Activated naive CD4-positive, alpha-beta T cell treated with anti-CD3 and anti-CD28 coated beads, Interleukin-2, amount 50 U/mL, for 72 hours (primary cell): ENCODE results near the gene FIBP. TPM values are rescaled to one million over a fixed set of nuclear protein-coding genes. Genes with fewer than 3 reads are reported as not detected.

Source experiments
- ATAC-seq, 2 donors: fragments of 150-1000 bp; cut with Tn5 transposase; 2 replicates each; pipeline ENCODE4 v1.10.0; 2021; ENCODE audit warnings: mild to moderate bottlenecking in 2 of 2, moderate library complexity in 2 of 2
- DNase-seq, 2 donors: peaks; one replicate each; pipeline ENCODE4 v3.0.0; 2021 to 2022; ENCODE audit warnings: low spot score in 2 of 2
- H3K27ac Mint-ChIP-seq, 2 donors: one replicate each; pipeline ENCODE4 v1.8.0; 2022; ENCODE audit warnings: mild to moderate bottlenecking in 2 of 2, mixed read lengths in 2 of 2
- H3K36me3 Mint-ChIP-seq, 2 donors: one replicate each; pipeline ENCODE4 v1.8.0; 2022; ENCODE audit warnings: mixed read lengths in 2 of 2
- H3K9me3 Mint-ChIP-seq, 2 donors: one replicate each; pipeline ENCODE4 v1.8.0; 2022; ENCODE audit warnings: mixed read lengths in 2 of 2
- total RNA-seq, 2 donors: library from RNA; stranded (reverse); gene quantifications; one replicate each; pipeline ENCODE4 v1.2.3, GENCODE V29; 2022

Gene FIBP
- 100 to 1,000 TPM in 1 of 2 donors, 10 to 100 TPM in 1; 69.4 to 101 TPM for total RNA-seq

DNA sequence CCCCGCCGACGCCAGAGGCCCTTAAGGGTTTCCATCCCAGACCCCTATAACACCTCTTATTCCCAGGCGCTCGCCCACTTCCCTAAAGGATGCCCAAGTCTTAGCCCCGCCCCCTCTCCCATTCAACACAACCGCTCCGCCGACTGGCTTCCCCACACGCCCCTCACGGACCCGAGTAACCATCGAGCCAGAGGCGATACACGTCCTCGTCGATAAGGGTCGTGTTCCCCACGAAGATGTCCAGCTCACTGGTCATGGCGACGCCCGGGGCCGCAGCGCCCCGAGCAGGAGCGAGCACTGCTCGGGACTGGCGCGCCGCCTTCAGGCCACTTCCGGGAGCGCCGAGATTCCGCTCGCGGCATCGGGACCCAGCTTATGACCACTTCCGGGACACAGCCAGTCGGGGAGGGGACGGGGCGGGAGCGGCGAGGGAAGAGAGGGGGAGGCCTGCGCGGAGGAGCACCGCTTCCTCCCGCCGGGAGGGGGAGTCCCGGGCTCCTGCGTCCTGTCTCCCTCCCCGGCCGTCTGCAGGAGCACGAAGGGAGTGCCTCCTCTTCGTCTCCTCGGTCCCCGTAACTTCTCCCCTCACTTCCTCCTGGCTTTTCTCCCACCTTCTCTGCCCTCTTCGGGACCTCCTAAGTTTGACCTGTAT, at the start of gene FIBP:
FIBP (minus strand) TSS at position 309 of the 652 bp plus-strand sequence; CDS start at position 256, 53 bp downstream.
- Mint-ChIP-seq H3K36me3 (peaks cover 21 to 24% of the 10 kb centered on the region in 2 donors), H3K27ac (peak within 1 kb of the TSS; percentile 97 to 98), H3K9me3 (no peaks in the 10 kb centered on the region)
- ATAC-seq, result peak; percentile 72 to 75
- peak; percentile 95 to 96 for DNase-seq

DNA sequence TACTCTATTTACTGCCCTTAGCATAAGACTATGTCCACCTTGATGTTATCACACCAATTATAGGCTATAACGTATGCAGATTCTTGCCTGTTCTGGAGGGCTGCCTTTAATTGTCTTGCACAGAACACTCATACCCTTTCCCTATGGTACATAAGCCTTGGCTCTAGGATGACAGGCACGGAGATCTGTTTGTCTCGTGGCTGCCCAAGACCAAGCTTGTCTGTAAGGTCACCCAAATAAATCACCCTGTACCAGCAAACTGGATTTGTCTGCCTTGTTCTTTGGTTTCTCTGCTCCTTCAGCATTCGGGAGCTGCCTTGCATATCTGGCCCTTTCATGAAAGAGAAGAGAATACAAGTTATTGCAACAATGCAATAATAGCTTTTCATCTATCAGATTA, 49.5 kb upstream of the FIBP start:
- Mint-ChIP-seq H3K36me3 (no peaks in the 10 kb centered on the region), H3K9me3 (no peaks in the 10 kb centered on the region), H3K27ac (no peak overlapping the region)
- DNase-seq, result no peak
- ATAC-seq, result no peak

DNA sequence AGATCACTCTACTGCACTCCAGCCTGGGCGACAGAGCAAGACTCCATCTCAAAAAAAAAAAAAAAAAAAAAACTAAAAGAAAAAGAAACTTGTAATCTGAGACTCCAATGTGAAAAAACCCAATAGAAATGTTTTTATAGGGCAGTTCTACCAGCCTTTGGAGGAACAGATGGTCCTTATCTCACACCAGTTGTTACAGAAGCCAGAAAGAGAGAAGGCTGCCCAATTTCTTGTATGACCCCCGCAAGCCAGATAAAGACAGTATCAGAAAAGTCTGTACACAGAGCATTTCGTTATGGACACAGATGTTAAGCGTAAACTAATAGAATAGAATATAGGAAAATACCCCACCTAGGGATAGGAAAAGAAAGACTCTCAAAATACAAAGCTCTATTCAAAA, 45.7 kb upstream of the FIBP start:
- Mint-ChIP-seq H3K27ac (no peak overlapping the region), H3K9me3 (no peaks in the 10 kb centered on the region), H3K36me3 (no peaks in the 10 kb centered on the region)
- no peak for ATAC-seq
- no peak for DNase-seq

DNA sequence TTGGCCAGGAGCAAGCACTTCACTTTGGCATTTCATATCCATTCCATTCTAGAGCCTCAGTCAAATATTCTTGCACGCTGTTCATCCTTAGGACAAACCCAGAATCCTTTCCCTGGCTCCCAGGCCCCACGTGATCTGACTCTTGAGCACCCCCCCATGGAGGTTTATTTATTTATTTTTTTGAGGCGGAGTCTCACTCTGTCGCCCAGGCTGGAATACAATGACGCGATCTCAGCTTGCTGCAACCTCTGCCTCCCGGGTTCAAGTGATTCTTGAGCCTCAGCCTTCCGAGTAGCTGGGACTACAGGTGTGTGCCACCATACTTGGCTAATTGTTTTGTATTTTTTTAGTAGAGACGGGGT, 44.3 kb upstream of the FIBP start:
- Mint-ChIP-seq H3K36me3 (no peaks in the 10 kb centered on the region), H3K9me3 (no peaks in the 10 kb centered on the region), H3K27ac (peak overlapping the region in 1 of 2 donors; percentile 49)
- ATAC-seq (no peak), DNase-seq (no peak)

DNA sequence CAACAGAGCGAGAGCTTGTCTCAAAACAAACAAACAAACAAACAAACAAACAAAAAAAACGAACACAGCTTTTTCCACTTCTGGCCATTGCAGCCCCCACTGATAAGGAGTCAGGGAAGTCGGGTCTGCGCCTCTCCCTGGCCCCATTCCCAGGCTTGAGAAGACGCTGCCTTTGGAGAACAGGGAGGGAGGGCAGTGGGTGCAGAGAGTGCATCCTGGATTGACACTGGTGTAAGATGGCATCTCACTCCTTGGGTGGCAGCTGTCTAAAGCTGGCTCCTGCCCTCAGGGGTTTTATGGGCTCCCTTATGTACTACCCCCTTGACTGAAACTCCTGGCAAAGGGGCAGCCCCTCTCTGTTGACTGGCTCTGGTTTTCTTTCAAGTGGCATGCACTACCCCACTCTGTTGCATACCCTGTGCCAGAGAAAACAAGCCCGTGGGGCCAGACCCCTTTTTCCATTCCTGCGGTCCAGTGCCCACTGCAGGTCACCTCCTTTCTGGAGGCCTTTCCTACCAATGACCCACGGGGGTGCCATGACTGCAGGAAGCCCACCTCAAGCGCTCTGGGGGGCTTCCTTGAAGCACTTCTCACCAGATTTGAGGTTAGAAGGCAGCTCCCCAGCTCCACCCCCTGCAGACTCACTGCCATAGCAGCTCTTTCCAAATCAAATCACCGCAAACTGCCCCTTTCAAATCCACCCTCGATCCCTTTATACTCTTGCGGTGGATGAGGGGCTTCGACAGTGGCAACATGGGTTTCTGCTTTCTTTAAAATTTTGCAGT, 43.7 kb upstream of the FIBP start:
- DNase-seq (no peak), ATAC-seq (no peak)
- H3K27ac Mint-ChIP-seq, result peak overlapping the region in 1 of 2 donors; percentile 49
- no peaks in the 10 kb centered on the region for H3K36me3 Mint-ChIP-seq
- no peaks in the 10 kb centered on the region for H3K9me3 Mint-ChIP-seq

DNA sequence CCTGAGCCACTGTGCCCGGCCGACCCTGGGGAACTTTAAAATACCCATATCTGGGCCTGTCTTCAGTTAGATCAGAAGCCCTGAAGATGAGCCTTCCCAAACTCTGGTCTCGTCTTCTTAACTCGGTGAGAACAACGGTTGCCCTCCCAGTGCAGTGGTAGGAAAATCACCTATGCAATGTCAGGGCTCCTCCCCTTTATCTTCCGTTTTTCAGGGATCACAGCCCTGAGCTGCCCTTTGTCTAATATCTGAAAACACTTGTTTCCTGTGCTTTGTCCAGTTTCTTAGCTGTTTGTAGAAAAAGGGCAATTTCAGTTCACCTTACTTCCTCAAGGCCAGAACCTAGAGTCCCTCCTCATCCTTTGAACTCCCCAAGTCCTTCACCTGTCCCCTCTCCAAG, 40.4 kb upstream of the FIBP start:
- peak overlapping the region; percentile 92 for H3K27ac Mint-ChIP-seq
- H3K9me3 Mint-ChIP-seq, result no peaks in the 10 kb centered on the region
- no peak for DNase-seq
- no peaks in the 10 kb centered on the region for H3K36me3 Mint-ChIP-seq
- ATAC-seq, result peak in 1 of 2 donors; percentile 6

DNA sequence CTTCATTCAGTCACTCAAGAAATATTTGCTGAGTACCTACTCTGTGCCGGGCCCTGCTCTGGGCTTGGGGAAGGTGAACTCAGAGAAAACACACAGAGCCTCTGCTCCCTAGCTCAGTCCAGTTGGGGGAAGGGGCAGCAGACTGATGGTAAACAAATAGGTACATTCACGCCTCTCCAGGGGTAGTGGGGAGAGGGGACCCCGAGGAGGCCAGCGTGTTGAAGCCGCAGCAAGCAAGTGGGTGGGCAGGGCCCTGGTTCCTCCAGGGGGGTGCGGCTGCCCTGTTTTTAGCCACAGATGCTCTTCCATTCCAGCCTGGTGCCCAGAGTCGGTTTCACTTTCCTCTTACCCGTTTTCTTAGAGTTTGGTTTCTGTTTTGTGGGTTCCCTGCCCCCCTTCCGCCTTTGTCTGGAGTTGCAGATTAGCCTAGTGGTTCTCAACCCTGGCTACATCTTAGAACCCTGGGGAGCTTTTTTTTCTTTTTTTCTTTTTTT, 39.7 kb upstream of the FIBP start:
- Mint-ChIP-seq H3K36me3 (no peaks in the 10 kb centered on the region), H3K9me3 (no peaks in the 10 kb centered on the region), H3K27ac (peak overlapping the region; percentile 92)
- DNase-seq (peak; percentile 57 to 64), ATAC-seq (peak; percentile 88 to 90)

DNA sequence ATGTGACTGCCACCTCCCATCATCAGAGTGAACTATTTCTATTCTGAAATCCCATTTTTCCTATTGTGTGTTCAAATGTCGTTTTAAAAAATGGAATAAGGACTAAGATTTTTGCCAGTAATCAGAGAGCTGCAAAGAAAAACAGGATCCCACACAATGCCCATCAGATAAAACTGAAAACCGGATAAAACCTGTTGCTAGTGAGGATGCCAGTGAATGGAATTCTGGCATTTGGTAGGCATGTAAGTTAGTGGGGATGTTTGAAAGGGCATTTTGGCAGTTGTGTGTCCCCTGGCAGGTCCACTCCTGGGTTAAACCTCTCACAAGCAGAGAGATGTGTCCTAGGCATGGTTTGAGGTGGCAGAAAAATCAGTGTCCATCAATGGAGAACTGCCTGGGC, 37.1 kb upstream of the FIBP start:
- Mint-ChIP-seq H3K9me3 (no peaks in the 10 kb centered on the region), H3K36me3 (no peaks in the 10 kb centered on the region), H3K27ac (no peak overlapping the region)
- DNase-seq, result no peak
- ATAC-seq, result no peak

DNA sequence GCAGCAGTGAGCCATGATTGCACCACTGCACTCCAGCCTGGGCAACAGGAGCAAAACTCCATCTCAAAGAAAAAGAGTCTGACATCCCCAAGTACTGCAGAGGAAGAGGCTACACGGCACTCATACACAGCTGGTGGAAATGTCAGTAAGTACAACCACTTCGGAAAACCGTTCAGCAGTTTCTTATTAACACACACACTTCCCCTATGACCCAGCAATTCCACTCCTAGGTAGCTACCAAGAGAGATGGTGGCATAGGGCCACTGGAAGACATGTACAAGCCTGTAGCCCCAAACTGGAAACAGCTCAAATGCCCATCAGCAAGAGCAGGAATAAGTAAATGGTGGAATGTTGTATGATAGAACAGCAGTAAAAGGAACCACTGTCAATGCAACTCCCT, 34.3 kb upstream of the FIBP start:
- Mint-ChIP-seq H3K36me3 (peaks cover 0 to 5% of the 10 kb centered on the region in 2 donors), H3K9me3 (no peaks in the 10 kb centered on the region), H3K27ac (peak overlapping the region in 1 of 2 donors; percentile 33)
- DNase-seq (no peak), ATAC-seq (no peak)

DNA sequence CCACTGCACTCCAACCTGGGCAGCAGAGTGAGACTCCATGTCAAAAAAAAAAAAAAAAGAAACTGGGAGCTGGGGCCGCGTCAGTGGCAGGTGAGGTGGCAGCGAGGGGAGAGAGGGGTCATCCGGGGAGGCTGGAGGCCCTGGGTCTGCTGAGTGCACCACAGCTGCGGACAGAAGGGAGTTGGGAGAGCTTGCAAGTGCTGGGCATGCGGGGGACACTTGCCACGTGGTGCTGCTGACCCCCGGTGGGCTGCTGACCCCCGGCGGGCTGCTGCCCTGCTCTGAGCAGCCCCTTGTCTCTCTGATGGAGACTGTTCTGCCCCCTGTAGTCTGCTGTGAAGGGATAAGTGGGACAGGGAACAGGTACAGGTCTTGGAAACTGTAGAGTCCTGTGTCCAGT, 33.6 kb upstream of the FIBP start:
- ATAC-seq (no peak), DNase-seq (no peak)
- Mint-ChIP-seq H3K36me3 (peaks cover 0 to 9% of the 10 kb centered on the region in 2 donors), H3K27ac (no peak overlapping the region), H3K9me3 (no peaks in the 10 kb centered on the region)

DNA sequence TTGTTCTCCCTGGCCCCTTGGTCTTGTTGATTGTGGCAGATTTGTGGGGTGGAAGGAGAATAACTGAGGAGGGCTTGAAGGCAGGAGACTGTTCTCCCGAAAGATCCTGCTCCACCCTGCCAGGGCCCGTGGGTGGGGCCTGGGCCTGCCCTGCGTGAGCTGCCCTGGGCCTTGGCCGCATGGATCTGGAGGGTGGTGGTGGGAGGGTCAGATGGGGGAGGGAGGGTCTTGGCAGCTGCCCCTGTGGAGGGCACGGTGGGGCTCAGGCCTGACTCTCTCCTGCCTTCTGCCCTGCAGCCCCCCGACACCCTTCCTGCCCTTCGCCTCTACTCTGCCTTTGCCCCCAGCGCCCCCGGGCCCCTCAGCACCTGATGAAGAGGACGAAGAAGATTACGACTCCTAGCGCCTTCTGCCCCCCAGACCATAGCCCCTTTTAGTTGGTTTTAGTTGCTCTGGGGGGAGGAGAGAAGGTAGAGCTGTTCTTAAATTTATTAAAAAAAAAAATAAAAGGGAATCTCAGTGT, 32.8 kb upstream of the FIBP start:
- DNase-seq, result no peak
- no peak for ATAC-seq
- peaks cover 0 to 11% of the 10 kb centered on the region in 2 donors for H3K36me3 Mint-ChIP-seq
- no peaks in the 10 kb centered on the region for H3K9me3 Mint-ChIP-seq
- H3K27ac Mint-ChIP-seq, result peak overlapping the region in 1 of 2 donors; percentile 88

DNA sequence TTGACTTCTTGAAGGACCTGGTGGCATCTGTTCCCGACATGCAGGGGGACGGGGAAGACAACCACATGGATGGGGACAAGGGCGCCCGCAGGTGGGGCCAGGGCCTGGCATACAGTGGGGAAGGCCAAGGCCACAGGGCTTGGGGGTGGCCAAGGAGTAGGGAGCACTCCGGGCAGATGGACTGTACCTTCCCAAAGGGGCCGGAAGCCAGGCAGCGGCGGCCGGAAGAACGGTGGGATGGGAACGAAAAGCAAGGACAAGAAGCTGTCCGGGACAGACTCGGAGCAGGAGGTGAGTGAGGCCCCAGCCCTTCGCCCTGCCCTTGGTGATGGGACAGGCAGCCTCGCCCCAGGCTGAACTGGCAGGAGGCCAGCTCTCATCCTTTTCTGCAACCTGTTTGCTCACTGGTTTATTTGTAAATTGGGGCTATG, 32.1 kb upstream of the FIBP start:
- peaks cover 0 to 11% of the 10 kb centered on the region in 2 donors for H3K36me3 Mint-ChIP-seq
- ATAC-seq, result no peak
- no peak for DNase-seq
- peak overlapping the region; percentile 74 to 88 for H3K27ac Mint-ChIP-seq
- no peaks in the 10 kb centered on the region for H3K9me3 Mint-ChIP-seq

DNA sequence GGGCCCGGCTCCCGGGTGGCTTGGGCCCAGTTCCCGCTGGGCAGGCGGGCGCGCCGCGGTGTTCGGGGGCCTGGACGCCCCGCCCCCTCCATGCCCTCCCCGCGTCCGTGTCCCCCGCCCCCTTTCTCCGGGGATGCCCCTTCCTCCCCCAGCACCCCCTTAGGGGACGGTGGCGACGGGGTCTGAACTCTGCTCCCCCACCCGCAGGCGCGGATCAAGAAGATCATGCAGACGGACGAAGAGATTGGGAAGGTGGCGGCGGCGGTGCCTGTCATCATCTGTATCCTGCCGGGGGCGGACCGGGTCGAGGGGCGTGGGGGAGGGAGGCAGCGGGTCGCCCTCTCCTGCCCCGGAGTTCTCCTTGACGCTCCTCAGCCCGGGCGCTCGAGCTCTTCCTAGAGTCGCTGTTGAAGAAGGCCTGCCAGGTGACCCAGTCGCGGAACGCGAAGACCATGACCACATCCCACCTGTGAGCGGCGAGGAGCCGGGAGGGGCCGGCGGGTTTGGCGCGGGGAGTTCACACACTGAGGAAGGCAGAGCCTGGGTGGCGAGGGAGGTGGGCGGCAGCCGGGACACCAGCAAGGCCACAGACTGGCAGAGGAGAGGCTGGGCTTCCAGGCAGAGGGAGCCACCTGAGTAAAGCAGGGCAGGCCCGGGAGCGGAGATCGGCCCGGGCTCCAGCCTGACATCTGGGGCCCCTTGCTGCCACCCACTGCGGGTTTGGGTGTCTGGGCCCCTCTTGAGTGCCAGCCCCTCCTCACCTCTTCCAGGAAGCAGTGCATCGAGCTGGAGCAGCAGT, 31.5 kb upstream of the FIBP start:
- DNase-seq (peak in 1 of 2 donors; percentile 73), ATAC-seq (peak; percentile 45 to 62)
- peaks cover 0 to 11% of the 10 kb centered on the region in 2 donors for H3K36me3 Mint-ChIP-seq
- peak overlapping the region; percentile 74 to 88 for H3K27ac Mint-ChIP-seq
- H3K9me3 Mint-ChIP-seq, result no peaks in the 10 kb centered on the region

DNA sequence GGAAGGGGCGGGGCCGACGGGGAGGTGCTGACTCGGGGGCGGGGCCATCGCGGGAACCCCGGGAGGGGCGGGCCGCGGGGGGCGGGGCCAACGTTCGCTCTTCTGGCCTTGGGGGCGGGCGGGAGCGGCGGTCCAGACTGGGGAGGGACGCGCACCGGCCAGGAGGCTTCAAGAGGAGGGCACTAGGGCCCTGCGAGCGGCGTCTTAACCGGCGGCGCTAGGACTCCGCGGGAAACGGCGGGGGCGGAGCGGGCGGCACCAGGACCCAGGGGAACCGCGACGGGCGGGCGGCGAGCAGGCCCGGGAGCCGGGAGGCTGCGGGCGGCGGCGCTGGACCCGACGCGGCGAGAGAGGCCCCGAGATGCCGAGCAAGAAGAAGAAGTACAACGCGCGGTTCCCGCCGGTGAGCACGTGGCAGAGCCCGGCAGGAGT, 30.9 kb upstream of the FIBP start, which contains the start of gene DRAP1:
DRAP1 (plus strand) TSS at position 286 of the 432 bp plus-strand sequence; CDS start at position 362, 76 bp downstream.
- Mint-ChIP-seq H3K36me3 (peaks cover 0 to 11% of the 10 kb centered on the region in 2 donors), H3K9me3 (no peaks in the 10 kb centered on the region), H3K27ac (peak within 1 kb of the TSS; percentile 84 to 88)
- ATAC-seq (peak; percentile 88 to 94), DNase-seq (peak; percentile 95 to 96)

DNA sequence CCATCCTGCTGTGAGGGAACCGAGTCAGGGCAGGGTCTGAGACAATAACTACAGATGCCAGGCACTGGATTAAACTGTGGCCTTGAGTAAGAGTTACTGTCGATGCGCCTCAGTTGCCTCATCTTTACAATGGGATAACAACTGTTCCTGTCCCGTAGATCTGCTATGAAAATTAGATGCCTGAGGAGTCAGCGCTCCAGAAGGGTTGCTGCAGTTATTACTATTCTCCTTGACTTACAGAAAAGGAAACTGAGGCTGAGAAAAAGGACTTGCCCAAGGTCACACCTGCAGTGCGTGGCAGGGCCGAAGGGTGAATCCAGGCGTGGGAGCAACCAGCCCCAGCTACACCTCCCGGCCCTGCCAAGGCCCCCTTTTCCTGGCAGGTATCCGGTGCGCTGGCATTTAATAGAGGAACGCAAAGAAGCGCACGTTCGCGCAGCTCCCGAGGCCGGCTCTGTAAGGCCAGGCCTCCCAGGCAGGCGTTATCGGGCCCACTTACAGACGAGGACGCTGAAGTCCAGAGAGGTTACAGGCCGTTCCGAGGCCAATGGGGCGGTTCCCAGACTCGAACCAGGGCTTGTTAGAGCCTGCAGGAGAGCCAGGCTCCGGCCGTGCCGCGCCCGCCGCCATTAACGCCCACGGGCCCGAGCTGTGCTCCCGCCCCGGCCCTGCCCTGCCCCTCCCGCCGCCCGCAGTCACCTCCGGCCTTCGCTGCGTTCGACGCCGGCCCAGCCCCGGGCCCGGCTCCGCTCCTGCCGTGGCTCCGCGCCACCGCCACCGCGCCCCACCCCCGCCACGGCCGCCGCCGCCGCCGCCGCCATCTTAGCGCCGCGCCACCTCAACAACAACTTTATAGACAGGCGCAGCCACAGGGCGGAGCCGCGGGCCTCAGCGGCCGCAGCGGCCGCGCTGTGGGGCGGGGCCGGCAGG, 30.2 kb upstream of the FIBP start, which contains the start of gene C11orf68:
C11orf68 (minus strand) TSS at position 852 of the 930 bp plus-strand sequence; CDS start at position 821, 31 bp downstream.
- peak; percentile 74 to 78 for ATAC-seq
- Mint-ChIP-seq H3K36me3 (peaks cover 0 to 11% of the 10 kb centered on the region in 2 donors), H3K9me3 (no peaks in the 10 kb centered on the region), H3K27ac (peak within 1 kb of the TSS; percentile 84 to 88)
- DNase-seq, result no peak
